Measurements from ENCODE around the gene MAZ.
"Not testable (repeated sequence)": the region's sequence is repeated elsewhere in the genome, so short reads cannot be mapped to it uniquely, and the experiment has no call there.

Gene MAZ

GRCh38 chr16:29825145-29826044, 19.1 kb downstream of the MAZ start:
- DNase-seq = no peak

- DNase-seq = no peak
Observed at GRCh38 chr16:29826342-29826695, 20.0 kb downstream of the MAZ start.

- DNase-seq = no peak
Observed at GRCh38 chr16:29830774-29831173, 24.4 kb downstream of the MAZ start.

- no peak for DNase-seq
Observed at GRCh38 chr16:29831490-29831889, 25.2 kb downstream of the MAZ start.

- not testable (repeated sequence) for DNase-seq
Observed at GRCh38 chr16:29833219-29833618, 26.9 kb downstream of the MAZ start.

- no peak for DNase-seq
Observed at GRCh38 chr16:29834079-29834478, 27.8 kb downstream of the MAZ start.

- no peak for DNase-seq
Observed at GRCh38 chr16:29835926-29836325, 29.6 kb downstream of the MAZ start.

GRCh38 chr16:29836623-29837022, 30.3 kb downstream of the MAZ start:
- no peak for DNase-seq

GRCh38 chr16:29837841-29838240, 31.5 kb downstream of the MAZ start:
- DNase-seq = no peak

GRCh38 chr16:29839822-29840221, 33.5 kb downstream of the MAZ start:
- no peak for DNase-seq

GRCh38 chr16:29840240-29840639, 33.9 kb downstream of the MAZ start:
- DNase-seq = no peak

- DNase-seq = no peak
Observed at GRCh38 chr16:29841631-29842030, 35.3 kb downstream of the MAZ start.

GRCh38 chr16:29842732-29843346, 36.5 kb downstream of the MAZ start:
- no peak for DNase-seq

GRCh38 chr16:29843931-29844330, 37.6 kb downstream of the MAZ start:
- no peak for DNase-seq

GRCh38 chr16:29844575-29845331, 38.4 kb downstream of the MAZ start:
- DNase-seq = no peak

GRCh38 chr16:29845656-29846055, 39.3 kb downstream of the MAZ start:
- no peak for DNase-seq

- peak; percentile 8 for DNase-seq
Observed at GRCh38 chr16:29848420-29849297, 42.3 kb downstream of the MAZ start.

GRCh38 chr16:29849505-29849904, 43.2 kb downstream of the MAZ start:
- DNase-seq = no peak

GRCh38 chr16:29850998-29851397, 44.7 kb downstream of the MAZ start:
- DNase-seq = no peak

GRCh38 chr16:29852654-29853053, 46.3 kb downstream of the MAZ start:
- DNase-seq = no peak

- no peak for DNase-seq
Observed at GRCh38 chr16:29854520-29855100, 48.3 kb downstream of the MAZ start.

- no peak for DNase-seq
Observed at GRCh38 chr16:29857133-29857760, 50.9 kb downstream of the MAZ start.

All from KG1 (cell line).